Measurements from ENCODE around the gene SV2C.

GRCh38 chr5:76367623-76368371 is 284.6 kb downstream of the SV2C start:
- TF ChIP-seq ZNF746 (CRISPR knock-in tag; IDR thresholded peaks at IDR 0.05) (no peak), TBX2 (CRISPR knock-in tag; IDR thresholded peaks at IDR 0.05; ENCODE audit: borderline replicate concordance) (no peak), MAFK (conservative IDR thresholded peaks at IDR 0.05 in 1 of 2, IDR thresholded peaks at IDR 0.05 in 1 of 2; ENCODE audit: low read length in 2 of 2) (no peak), MXI1 (IDR thresholded peaks at IDR 0.05; ENCODE audit: borderline replicate concordance, low read depth, low read length) (no peak), ZNF230 (CRISPR knock-in tag; IDR thresholded peaks at IDR 0.05) (no peak), EZH2 (conservative IDR thresholded peaks at IDR 0.05; ENCODE audit: low read depth, low read length) (no peak), POLR2A (IDR thresholded peaks at IDR 0.05; ENCODE audit: insufficient read depth in 1 of 2, low read depth in 2 of 2, low read length in 2 of 2) (no peak), ZFP91 (CRISPR knock-in tag; IDR thresholded peaks at IDR 0.05; ENCODE audit: borderline replicate concordance) (no peak), GTF2F1 (IDR thresholded peaks at IDR 0.05; ENCODE audit: low read length) (no peak)
- TF ChIP-seq, protein P1, sequence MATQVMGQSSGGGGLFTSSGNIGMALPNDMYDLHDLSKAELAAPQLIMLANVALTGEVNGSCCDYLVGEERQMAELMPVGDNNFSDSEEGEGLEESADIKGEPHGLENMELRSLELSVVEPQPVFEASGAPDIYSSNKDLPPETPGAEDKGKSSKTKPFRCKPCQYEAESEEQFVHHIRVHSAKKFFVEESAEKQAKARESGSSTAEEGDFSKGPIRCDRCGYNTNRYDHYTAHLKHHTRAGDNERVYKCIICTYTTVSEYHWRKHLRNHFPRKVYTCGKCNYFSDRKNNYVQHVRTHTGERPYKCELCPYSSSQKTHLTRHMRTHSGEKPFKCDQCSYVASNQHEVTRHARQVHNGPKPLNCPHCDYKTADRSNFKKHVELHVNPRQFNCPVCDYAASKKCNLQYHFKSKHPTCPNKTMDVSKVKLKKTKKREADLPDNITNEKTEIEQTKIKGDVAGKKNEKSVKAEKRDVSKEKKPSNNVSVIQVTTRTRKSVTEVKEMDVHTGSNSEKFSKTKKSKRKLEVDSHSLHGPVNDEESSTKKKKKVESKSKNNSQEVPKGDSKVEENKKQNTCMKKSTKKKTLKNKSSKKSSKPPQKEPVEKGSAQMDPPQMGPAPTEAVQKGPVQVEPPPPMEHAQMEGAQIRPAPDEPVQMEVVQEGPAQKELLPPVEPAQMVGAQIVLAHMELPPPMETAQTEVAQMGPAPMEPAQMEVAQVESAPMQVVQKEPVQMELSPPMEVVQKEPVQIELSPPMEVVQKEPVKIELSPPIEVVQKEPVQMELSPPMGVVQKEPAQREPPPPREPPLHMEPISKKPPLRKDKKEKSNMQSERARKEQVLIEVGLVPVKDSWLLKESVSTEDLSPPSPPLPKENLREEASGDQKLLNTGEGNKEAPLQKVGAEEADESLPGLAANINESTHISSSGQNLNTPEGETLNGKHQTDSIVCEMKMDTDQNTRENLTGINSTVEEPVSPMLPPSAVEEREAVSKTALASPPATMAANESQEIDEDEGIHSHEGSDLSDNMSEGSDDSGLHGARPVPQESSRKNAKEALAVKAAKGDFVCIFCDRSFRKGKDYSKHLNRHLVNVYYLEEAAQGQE (IDR thresholded peaks at IDR 0.05; ENCODE audit: borderline replicate concordance in 1 of 2, low read depth in 1 of 2, low read length in 2 of 2), result no peak
- TF ChIP-seq, protein P2, sequence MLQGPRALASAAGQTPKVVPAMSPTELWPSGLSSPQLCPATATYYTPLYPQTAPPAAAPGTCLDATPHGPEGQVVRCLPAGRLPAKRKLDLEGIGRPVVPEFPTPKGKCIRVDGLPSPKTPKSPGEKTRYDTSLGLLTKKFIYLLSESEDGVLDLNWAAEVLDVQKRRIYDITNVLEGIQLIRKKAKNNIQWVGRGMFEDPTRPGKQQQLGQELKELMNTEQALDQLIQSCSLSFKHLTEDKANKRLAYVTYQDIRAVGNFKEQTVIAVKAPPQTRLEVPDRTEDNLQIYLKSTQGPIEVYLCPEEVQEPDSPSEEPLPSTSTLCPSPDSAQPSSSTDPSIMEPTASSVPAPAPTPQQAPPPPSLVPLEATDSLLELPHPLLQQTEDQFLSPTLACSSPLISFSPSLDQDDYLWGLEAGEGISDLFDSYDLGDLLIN (CRISPR knock-in tag; IDR thresholded peaks at IDR 0.05; ENCODE audit: borderline replicate concordance), result no peak
- TF ChIP-seq, protein P3, sequence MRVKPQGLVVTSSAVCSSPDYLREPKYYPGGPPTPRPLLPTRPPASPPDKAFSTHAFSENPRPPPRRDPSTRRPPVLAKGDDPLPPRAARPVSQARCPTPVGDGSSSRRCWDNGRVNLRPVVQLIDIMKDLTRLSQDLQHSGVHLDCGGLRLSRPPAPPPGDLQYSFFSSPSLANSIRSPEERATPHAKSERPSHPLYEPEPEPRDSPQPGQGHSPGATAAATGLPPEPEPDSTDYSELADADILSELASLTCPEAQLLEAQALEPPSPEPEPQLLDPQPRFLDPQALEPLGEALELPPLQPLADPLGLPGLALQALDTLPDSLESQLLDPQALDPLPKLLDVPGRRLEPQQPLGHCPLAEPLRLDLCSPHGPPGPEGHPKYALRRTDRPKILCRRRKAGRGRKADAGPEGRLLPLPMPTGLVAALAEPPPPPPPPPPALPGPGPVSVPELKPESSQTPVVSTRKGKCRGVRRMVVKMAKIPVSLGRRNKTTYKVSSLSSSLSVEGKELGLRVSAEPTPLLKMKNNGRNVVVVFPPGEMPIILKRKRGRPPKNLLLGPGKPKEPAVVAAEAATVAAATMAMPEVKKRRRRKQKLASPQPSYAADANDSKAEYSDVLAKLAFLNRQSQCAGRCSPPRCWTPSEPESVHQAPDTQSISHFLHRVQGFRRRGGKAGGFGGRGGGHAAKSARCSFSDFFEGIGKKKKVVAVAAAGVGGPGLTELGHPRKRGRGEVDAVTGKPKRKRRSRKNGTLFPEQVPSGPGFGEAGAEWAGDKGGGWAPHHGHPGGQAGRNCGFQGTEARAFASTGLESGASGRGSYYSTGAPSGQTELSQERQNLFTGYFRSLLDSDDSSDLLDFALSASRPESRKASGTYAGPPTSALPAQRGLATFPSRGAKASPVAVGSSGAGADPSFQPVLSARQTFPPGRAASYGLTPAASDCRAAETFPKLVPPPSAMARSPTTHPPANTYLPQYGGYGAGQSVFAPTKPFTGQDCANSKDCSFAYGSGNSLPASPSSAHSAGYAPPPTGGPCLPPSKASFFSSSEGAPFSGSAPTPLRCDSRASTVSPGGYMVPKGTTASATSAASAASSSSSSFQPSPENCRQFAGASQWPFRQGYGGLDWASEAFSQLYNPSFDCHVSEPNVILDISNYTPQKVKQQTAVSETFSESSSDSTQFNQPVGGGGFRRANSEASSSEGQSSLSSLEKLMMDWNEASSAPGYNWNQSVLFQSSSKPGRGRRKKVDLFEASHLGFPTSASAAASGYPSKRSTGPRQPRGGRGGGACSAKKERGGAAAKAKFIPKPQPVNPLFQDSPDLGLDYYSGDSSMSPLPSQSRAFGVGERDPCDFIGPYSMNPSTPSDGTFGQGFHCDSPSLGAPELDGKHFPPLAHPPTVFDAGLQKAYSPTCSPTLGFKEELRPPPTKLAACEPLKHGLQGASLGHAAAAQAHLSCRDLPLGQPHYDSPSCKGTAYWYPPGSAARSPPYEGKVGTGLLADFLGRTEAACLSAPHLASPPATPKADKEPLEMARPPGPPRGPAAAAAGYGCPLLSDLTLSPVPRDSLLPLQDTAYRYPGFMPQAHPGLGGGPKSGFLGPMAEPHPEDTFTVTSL (CRISPR knock-in tag; IDR thresholded peaks at IDR 0.05; ENCODE audit: borderline replicate concordance), result no peak
- TF ChIP-seq, protein P4, sequence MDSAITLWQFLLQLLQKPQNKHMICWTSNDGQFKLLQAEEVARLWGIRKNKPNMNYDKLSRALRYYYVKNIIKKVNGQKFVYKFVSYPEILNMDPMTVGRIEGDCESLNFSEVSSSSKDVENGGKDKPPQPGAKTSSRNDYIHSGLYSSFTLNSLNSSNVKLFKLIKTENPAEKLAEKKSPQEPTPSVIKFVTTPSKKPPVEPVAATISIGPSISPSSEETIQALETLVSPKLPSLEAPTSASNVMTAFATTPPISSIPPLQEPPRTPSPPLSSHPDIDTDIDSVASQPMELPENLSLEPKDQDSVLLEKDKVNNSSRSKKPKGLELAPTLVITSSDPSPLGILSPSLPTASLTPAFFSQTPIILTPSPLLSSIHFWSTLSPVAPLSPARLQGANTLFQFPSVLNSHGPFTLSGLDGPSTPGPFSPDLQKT (CRISPR knock-in tag; IDR thresholded peaks at IDR 0.05; ENCODE audit: borderline replicate concordance), result no peak
